ENCODE data around the gene ZSWIM8.
A peak's percentile ranks its signal among the peaks of the same experiment; 100 is the strongest.

The ZSWIM8 gene

DNA sequence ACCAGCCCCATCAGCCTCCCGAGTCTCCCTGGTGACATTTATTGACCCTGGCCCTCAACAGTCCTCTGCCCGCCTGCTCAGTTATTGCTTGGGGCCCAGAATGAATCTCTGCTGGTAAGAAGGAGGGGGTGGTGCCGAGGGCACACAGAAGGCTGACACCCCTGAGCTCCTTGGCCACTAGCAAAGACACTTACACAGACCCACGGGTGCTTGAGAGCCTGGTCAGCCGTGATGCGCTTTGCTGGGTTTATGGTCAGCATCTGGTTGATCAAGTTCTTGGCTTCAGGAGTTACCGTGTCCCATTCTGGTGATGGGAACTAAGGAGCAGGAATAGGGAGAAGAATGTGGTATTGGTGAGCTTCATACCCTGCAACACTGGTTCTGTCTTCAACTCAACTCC, 61.6 kb downstream of the ZSWIM8 start:
- H3K27ac ChIP-seq (ENCODE audit: low read length), result no peak overlapping the region
- no peaks in the 10 kb centered on the region for H3K9me2 ChIP-seq (replicated peaks; ENCODE audit: insufficient read depth, low read length)
- no peak overlapping the region for H3K9ac ChIP-seq (ENCODE audit: low read length)
- no peak for TF ChIP-seq EZH2phosphoT487 (IDR thresholded peaks at IDR 0.05; ENCODE audit: low read length)
- no peak for DNase-seq
- H3K4me2 ChIP-seq (ENCODE audit: low read depth, low read length), result no peak overlapping the region
- H3F3A ChIP-seq (ENCODE audit: insufficient read depth, low read length), result no peaks in the 10 kb centered on the region
- no peaks in the 10 kb centered on the region for H3K4me1 ChIP-seq (ENCODE audit: low read length)
- no peaks in the 10 kb centered on the region for H3K27me3 ChIP-seq (replicated peaks; ENCODE audit: insufficient read depth, low read length)
- H3K36me3 ChIP-seq (replicated peaks; ENCODE audit: insufficient read depth, low read length), result no peaks in the 10 kb centered on the region
- no peak overlapping the region for H2AFZ ChIP-seq (ENCODE audit: low read length)
- no peaks in the 10 kb centered on the region for H3K79me2 ChIP-seq (ENCODE audit: low read length)
- H4K20me1 ChIP-seq (ENCODE audit: insufficient read depth, low read length), result no peaks in the 10 kb centered on the region
- H3K4me3 ChIP-seq (ENCODE audit: low read length), result no peak overlapping the region
- no peaks in the 10 kb centered on the region for H3K9me3 ChIP-seq (replicated peaks; ENCODE audit: insufficient read depth, low read length)

DNA sequence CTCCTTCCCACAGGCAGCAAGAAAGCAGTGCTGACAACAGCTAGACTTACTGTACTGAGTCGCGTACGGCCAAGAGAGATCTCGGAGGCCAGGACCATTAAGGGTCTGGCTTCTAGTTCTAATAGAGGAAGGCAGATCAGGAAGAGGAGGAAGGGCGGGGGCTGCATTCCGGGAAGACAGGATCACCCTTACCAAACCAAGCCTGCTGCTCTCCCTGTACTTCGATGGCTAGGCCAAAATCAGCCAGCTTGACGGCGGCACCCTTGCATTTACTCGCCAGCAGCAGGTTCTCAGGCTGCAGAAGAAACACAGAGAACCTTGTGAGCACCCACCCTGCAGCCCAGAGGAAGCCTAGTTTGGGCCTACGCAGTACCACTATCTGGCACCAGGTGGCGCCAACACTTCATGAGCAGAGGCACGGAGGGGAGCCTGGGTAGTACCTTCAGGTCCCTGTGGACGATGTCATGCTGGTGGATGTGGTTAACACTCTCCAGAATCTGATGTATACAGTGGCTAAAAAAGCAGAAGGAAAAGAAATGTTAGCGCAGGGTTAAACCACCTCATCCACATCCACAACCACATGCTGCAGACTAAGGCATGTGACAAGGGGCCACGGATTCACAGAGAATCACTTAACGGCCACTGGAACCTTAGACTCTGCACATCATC, 63.5 kb downstream of the ZSWIM8 start:
- H2AFZ ChIP-seq (ENCODE audit: low read length), result no peak overlapping the region
- H3K4me3 ChIP-seq (ENCODE audit: low read length), result no peak overlapping the region
- no peaks in the 10 kb centered on the region for H3K9me3 ChIP-seq (replicated peaks; ENCODE audit: insufficient read depth, low read length)
- H3K36me3 ChIP-seq (replicated peaks; ENCODE audit: insufficient read depth, low read length), result no peaks in the 10 kb centered on the region
- H3K4me1 ChIP-seq (ENCODE audit: low read length), result no peaks in the 10 kb centered on the region
- DNase-seq, result peak; percentile 76
- H3K9ac ChIP-seq (ENCODE audit: low read length), result no peak overlapping the region
- H3K79me2 ChIP-seq (ENCODE audit: low read length), result no peaks in the 10 kb centered on the region
- H3K9me2 ChIP-seq (replicated peaks; ENCODE audit: insufficient read depth, low read length), result no peaks in the 10 kb centered on the region
- H3K27ac ChIP-seq (ENCODE audit: low read length), result no peak overlapping the region
- H3K4me2 ChIP-seq (ENCODE audit: low read depth, low read length), result no peak overlapping the region
- H4K20me1 ChIP-seq (ENCODE audit: insufficient read depth, low read length), result no peaks in the 10 kb centered on the region
- TF ChIP-seq EZH2phosphoT487 (IDR thresholded peaks at IDR 0.05; ENCODE audit: low read length), result no peak
- TF ChIP-seq, protein P1, sequence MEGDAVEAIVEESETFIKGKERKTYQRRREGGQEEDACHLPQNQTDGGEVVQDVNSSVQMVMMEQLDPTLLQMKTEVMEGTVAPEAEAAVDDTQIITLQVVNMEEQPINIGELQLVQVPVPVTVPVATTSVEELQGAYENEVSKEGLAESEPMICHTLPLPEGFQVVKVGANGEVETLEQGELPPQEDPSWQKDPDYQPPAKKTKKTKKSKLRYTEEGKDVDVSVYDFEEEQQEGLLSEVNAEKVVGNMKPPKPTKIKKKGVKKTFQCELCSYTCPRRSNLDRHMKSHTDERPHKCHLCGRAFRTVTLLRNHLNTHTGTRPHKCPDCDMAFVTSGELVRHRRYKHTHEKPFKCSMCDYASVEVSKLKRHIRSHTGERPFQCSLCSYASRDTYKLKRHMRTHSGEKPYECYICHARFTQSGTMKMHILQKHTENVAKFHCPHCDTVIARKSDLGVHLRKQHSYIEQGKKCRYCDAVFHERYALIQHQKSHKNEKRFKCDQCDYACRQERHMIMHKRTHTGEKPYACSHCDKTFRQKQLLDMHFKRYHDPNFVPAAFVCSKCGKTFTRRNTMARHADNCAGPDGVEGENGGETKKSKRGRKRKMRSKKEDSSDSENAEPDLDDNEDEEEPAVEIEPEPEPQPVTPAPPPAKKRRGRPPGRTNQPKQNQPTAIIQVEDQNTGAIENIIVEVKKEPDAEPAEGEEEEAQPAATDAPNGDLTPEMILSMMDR (IDR thresholded peaks at IDR 0.05; ENCODE audit: low read length), result peak; percentile 99
- H3F3A ChIP-seq (ENCODE audit: insufficient read depth, low read length), result no peaks in the 10 kb centered on the region
- H3K27me3 ChIP-seq (replicated peaks; ENCODE audit: insufficient read depth, low read length), result no peaks in the 10 kb centered on the region

DNA sequence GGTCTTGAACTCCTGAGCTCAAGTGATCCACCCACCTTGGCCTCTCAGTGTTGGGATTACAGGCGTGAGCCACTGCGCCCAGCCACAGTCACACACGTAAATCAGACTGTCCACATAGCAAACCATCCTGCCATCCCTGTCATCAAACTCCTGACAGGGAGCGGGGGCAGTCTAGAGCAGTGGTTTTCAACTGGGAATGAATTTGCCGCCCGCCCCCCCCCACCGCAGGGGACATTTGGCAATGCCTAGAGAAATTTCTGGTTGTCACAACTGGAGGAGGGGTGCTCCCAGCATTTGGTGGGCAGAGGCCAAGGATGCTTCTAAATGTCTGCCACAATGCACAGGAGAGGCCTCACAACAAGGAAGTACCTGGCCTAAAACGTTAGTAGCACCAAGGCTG, 64.8 kb downstream of the ZSWIM8 start:
- Histone ChIP-seq H3K36me3 (replicated peaks; ENCODE audit: insufficient read depth, low read length) (no peaks in the 10 kb centered on the region), H3F3A (ENCODE audit: insufficient read depth, low read length) (no peaks in the 10 kb centered on the region), H3K9ac (ENCODE audit: low read length) (no peak overlapping the region), H3K27me3 (replicated peaks; ENCODE audit: insufficient read depth, low read length) (no peaks in the 10 kb centered on the region), H3K27ac (ENCODE audit: low read length) (no peak overlapping the region), H3K9me3 (replicated peaks; ENCODE audit: insufficient read depth, low read length) (no peaks in the 10 kb centered on the region), H3K4me3 (ENCODE audit: low read length) (no peak overlapping the region), H3K4me1 (ENCODE audit: low read length) (no peaks in the 10 kb centered on the region), H3K4me2 (ENCODE audit: low read depth, low read length) (no peak overlapping the region), H3K9me2 (replicated peaks; ENCODE audit: insufficient read depth, low read length) (no peaks in the 10 kb centered on the region), H4K20me1 (ENCODE audit: insufficient read depth, low read length) (no peaks in the 10 kb centered on the region), H2AFZ (ENCODE audit: low read length) (no peak overlapping the region), H3K79me2 (ENCODE audit: low read length) (no peaks in the 10 kb centered on the region)
- DNase-seq, result no peak
- TF ChIP-seq, protein P1 (IDR thresholded peaks at IDR 0.05; ENCODE audit: low read length), result no peak
- TF ChIP-seq EZH2phosphoT487 (IDR thresholded peaks at IDR 0.05; ENCODE audit: low read length) (no peak), EZH2 (optimal IDR thresholded peaks at IDR 0.05; ENCODE audit: low read depth, low read length) (no peak)

DNA sequence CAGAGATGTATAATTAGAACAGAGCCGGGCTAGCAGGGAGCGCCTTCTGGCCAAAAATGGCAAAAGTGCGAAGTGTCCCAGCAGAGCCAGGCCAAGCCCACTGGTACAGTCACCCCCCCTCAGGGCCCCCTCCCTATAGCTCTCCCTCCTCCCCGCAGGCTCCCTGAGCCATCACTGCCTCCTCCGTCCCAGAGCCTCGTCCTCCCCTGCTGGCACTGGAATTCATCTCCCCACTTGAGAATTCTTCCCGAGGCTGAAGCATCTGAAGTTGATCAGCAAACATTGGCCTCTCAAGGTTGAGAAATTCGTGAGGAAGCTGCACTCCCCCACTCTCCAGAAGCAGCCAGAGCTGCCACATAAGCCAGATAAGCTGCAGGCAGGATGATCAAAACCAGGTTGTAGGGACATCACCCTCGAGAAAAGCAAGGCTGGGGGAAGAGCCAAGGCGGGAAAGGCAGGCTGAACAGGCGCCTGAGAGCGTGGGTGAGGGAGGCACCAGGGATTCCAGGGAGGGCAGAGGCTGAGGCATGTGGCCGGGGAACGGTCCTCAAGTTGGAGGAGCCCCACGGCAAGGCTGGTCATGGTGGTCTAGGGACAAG, 65.6 kb downstream of the ZSWIM8 start:
- no peak overlapping the region for H3K4me2 ChIP-seq (ENCODE audit: low read depth, low read length)
- no peaks in the 10 kb centered on the region for H3K4me1 ChIP-seq (ENCODE audit: low read length)
- H3K27me3 ChIP-seq (replicated peaks; ENCODE audit: insufficient read depth, low read length), result no peaks in the 10 kb centered on the region
- H4K20me1 ChIP-seq (ENCODE audit: insufficient read depth, low read length), result no peaks in the 10 kb centered on the region
- no peaks in the 10 kb centered on the region for H3K9me3 ChIP-seq (replicated peaks; ENCODE audit: insufficient read depth, low read length)
- no peak for DNase-seq
- no peak overlapping the region for H3K4me3 ChIP-seq (ENCODE audit: low read length)
- TF ChIP-seq, protein P1 (IDR thresholded peaks at IDR 0.05; ENCODE audit: low read length), result no peak
- no peak for TF ChIP-seq EZH2phosphoT487 (IDR thresholded peaks at IDR 0.05; ENCODE audit: low read length)
- no peak for TF ChIP-seq EZH2 (optimal IDR thresholded peaks at IDR 0.05; ENCODE audit: low read depth, low read length)
- H2AFZ ChIP-seq (ENCODE audit: low read length), result no peak overlapping the region
- H3K9me2 ChIP-seq (replicated peaks; ENCODE audit: insufficient read depth, low read length), result no peaks in the 10 kb centered on the region
- no peaks in the 10 kb centered on the region for H3K79me2 ChIP-seq (ENCODE audit: low read length)
- H3F3A ChIP-seq (ENCODE audit: insufficient read depth, low read length), result no peaks in the 10 kb centered on the region
- H3K27ac ChIP-seq (ENCODE audit: low read length), result no peak overlapping the region
- no peak overlapping the region for H3K9ac ChIP-seq (ENCODE audit: low read length)
- H3K36me3 ChIP-seq (replicated peaks; ENCODE audit: insufficient read depth, low read length), result no peaks in the 10 kb centered on the region

Measured in MM.1S (cell line).